SKM-1 treated with dmso at 0.1 percent for 144 hours (cell line): Measurements from ENCODE around the gene LBHD2.

Experiments
- DNase-seq: peaks from one replicate; lab custom pipeline; 2025; ENCODE audit not compliant: unreplicated experiment; lab: John Stamatoyannopoulos, UW

Gene LBHD2

GRCh38 chr14:103129301-103130016 lies 45.4 kb downstream of the LBHD2 start:
- no peak for DNase-seq

- DNase-seq: no peak
Observed at GRCh38 chr14:103130017-103130764, 46.2 kb downstream of the LBHD2 start.

GRCh38 chr14:103130965-103131364 lies 47.0 kb downstream of the LBHD2 start:
- no peak for DNase-seq

GRCh38 chr14:103131580-103131979 lies 47.6 kb downstream of the LBHD2 start:
- DNase-seq: no peak

GRCh38 chr14:103132381-103133209 lies 48.6 kb downstream of the LBHD2 start:
- no peak for DNase-seq

GRCh38 chr14:103133210-103134140 lies 49.5 kb downstream of the LBHD2 start:
- DNase-seq: no peak

- DNase-seq: no peak
Observed at GRCh38 chr14:103134405-103134804, 50.4 kb downstream of the LBHD2 start.

- DNase-seq: no peak
Observed at GRCh38 chr14:103134919-103135318, 50.9 kb downstream of the LBHD2 start.

GRCh38 chr14:103135333-103136260 lies 51.6 kb downstream of the LBHD2 start:
- DNase-seq: no peak

- no peak for DNase-seq
Observed at GRCh38 chr14:103136388-103137271, 52.6 kb downstream of the LBHD2 start.

GRCh38 chr14:103137689-103138300 lies 53.8 kb downstream of the LBHD2 start:
- DNase-seq: no peak

- no peak for DNase-seq
Observed at GRCh38 chr14:103138301-103139131, 54.5 kb downstream of the LBHD2 start.

- DNase-seq: no peak
Observed at GRCh38 chr14:103139132-103140025, 55.4 kb downstream of the LBHD2 start.
